BJ (cell line): Measurements from ENCODE around the gene TRAF1. TPM values are rescaled to one million over a fixed set of nuclear protein-coding genes. Genes with fewer than 3 reads are reported as not detected.

Experiments
- CTCF ChIA-PET: fragments of 350-600 bp; formaldehyde crosslinking; extraction: SDS; loops from one replicate; lab custom pipeline; 2021; ENCODE audit warnings: antibody characterized with exemption, inconsistent platforms; lab: Yijun Ruan, JAX
- POLR2A ChIA-PET: fragments of 300-600 bp; sonication (Branson Sonifier 250); formaldehyde crosslinking; extraction: SDS; loops from one replicate; lab custom pipeline; 2021; ENCODE audit warnings: antibody characterized with exemption; lab: Charles Lee
- DNase-seq: peaks from one replicate; pipeline ENCODE4 v3.0.0-alpha.2; 2011; ENCODE audit warnings: low read depth
- H3K27me3 ChIP-seq: 2 replicates; pipeline ENCODE4 v1.6.0; 2011; ENCODE audit warnings: low read length; ENCODE audit not compliant: control insufficient read depth, insufficient read depth
- H3K36me3 ChIP-seq: 2 replicates; pipeline ENCODE4 v1.5.1; 2011; ENCODE audit warnings: low read length; ENCODE audit not compliant: control insufficient read depth, insufficient read depth
- H3K4me3 ChIP-seq: 2 replicates; pipeline ENCODE4 v1.5.1; 2011; ENCODE audit warnings: low read depth, mild to moderate bottlenecking, control low read depth, low read length
- polyA plus RNA-seq: library from polyadenylated mRNA; depleted of rRNA; stranded (reverse); fragments of >200 nt; gene quantifications from 2 replicates; pipeline ENCODE4 v1.2.3, GENCODE V29; 2011
- TF ChIP-seq, protein P1 (sequence below): IDR thresholded peaks from 2 replicates; pipeline ENCODE4 v1.5.1; 2011; ENCODE audit warnings: low read depth, mild to moderate bottlenecking, control low read depth, inconsistent platforms, low read length, moderate library complexity; ENCODE audit not compliant: insufficient read depth

Gene TRAF1
- polyA plus RNA-seq, 1 experiment, result 3.3 TPM

DNA sequence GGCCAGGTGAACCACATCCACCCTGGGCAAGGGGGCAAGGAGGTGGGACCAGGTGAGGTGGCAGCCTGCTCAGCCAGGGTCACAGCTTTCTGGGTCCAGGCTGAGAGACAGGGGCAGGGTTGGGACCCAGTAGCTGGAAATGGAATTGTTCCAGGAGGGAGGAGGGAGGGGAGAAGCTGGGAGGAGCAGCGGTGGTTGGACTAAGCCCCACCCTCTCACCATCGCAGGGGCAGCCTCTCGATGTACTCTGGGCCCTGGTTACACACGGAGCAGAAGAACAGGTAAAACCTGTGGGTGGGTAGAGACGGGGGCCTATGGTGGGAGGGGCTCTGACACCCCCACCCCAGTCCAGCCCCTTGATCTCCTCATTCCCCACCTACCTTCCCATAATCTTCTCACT is 60.8 kb downstream of the TRAF1 start:
- POLR2A ChIA-PET, result no interaction called here
- CTCF ChIA-PET, result no interaction called here

DNA sequence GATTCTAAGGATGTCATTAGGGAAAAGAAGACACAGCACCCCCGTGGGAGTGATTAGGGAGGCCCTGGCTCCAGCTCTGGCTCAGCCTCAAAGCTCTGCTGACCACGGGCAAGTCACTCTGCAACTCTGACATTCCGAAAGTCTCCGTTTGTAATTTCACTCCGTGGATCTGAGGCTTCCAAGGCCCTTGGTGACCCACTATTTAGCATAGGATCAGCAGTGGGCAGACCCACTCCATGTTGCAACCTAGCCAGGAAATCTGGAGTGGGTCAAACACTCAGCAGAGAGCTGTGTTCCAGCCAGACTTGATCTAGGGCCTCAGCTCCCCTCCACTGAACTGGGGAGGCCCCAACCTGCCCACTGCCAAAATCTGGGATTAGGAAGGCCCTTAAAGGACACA is 61.4 kb downstream of the TRAF1 start:
- DNase-seq, result no peak
- no peaks in the 10 kb centered on the region for H3K27me3 ChIP-seq
- TF ChIP-seq, protein P1, sequence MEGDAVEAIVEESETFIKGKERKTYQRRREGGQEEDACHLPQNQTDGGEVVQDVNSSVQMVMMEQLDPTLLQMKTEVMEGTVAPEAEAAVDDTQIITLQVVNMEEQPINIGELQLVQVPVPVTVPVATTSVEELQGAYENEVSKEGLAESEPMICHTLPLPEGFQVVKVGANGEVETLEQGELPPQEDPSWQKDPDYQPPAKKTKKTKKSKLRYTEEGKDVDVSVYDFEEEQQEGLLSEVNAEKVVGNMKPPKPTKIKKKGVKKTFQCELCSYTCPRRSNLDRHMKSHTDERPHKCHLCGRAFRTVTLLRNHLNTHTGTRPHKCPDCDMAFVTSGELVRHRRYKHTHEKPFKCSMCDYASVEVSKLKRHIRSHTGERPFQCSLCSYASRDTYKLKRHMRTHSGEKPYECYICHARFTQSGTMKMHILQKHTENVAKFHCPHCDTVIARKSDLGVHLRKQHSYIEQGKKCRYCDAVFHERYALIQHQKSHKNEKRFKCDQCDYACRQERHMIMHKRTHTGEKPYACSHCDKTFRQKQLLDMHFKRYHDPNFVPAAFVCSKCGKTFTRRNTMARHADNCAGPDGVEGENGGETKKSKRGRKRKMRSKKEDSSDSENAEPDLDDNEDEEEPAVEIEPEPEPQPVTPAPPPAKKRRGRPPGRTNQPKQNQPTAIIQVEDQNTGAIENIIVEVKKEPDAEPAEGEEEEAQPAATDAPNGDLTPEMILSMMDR, result no peak
- POLR2A ChIA-PET, result no interaction called here
- H3K4me3 ChIP-seq, result no peak overlapping the region
- CTCF ChIA-PET, result no interaction called here
- peaks cover 13% of the 10 kb centered on the region for H3K36me3 ChIP-seq

More for the DNA sequence above, 60.8 kb downstream of the TRAF1 start:
- TF ChIP-seq, protein P1, result no peak
- H3K4me3 ChIP-seq, result no peak overlapping the region
- no peaks in the 10 kb centered on the region for H3K27me3 ChIP-seq
- DNase-seq, result no peak
- peaks cover 11% of the 10 kb centered on the region for H3K36me3 ChIP-seq

DNA sequence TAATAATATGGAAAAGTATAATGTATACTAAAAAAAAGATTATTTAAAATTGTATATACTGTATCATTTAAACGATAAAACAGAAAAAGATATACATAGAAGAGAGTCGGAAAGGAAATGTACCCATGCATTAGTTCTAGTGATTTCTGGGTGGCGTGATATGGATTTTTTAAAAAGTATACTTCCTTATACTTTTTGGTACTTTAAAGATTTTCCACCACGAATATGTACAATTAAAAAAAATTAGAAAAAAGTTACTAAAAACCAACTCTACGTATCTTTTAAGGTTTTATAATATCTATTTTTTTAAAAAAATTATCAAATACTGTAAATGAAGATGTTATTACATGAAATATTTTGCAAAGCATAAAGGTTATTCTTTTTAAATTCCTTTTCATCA is 61.9 kb downstream of the TRAF1 start:
- Histone ChIP-seq H3K27me3 (no peaks in the 10 kb centered on the region), H3K36me3 (peaks cover 17% of the 10 kb centered on the region), H3K4me3 (no peak overlapping the region)
- no peak for DNase-seq
- TF ChIP-seq, protein P1, result no peak
- POLR2A ChIA-PET, result no interaction called here
- CTCF ChIA-PET, result no interaction called here

DNA sequence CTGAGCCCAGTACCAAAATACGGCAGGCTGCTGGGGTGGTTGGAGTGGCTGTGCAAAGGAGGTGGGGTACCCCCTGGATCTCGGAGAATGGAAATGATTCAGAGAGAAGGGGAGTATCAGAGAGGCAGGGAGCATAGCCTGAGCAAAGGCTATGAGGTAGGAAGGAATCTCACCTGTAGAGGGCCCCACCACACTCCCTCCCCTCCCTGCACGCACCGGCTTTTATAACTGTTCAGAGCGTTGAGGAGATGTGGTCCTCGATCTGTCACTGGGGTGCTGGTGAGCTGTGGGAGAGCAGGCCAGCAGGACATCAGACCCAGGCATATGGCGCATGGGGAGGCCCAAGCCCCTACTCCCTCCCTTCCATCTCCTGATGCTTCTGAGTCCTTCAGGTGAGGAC is 62.8 kb downstream of the TRAF1 start:
- CTCF ChIA-PET, result no interaction called here
- Histone ChIP-seq H3K36me3 (peaks cover 17% of the 10 kb centered on the region), H3K4me3 (no peak overlapping the region), H3K27me3 (no peaks in the 10 kb centered on the region)
- no peak for DNase-seq
- TF ChIP-seq, protein P1, result no peak
- POLR2A ChIA-PET, result no interaction called here

DNA sequence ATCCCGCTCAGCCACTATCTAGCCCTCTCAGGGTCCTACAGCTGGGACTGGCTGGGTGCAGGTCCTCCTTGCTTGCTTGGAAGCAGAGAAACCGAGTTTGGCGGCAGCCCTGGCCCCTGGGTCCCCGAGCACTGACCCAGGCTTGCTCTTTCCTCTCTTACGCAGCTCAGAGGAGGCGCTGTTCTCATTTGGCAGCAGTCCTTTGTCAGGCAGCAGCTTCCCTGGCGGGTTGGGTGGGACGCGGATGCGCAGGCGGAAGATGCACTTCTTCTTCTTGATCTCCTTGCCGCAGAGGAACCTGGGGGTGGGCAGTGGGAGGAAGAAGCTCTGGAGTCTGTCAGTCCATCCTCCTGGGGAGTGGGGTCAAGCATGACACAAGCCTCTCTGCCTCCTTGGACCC is 64.1 kb downstream of the TRAF1 start:
- H3K36me3 ChIP-seq, result peaks cover 22% of the 10 kb centered on the region
- H3K4me3 ChIP-seq, result no peak overlapping the region
- TF ChIP-seq, protein P1, result no peak
- ChIA-PET POLR2A (no interaction called here), CTCF (no interaction called here)
- no peaks in the 10 kb centered on the region for H3K27me3 ChIP-seq
- DNase-seq, result no peak
